SW 1271 (cell line): Measurements from ENCODE around the gene ZNF526.

Experiments
- DNase-seq, 2 experiments: peaks; one replicate each; lab custom pipeline; 2025; lab: John Stamatoyannopoulos, UW

Gene ZNF526

GRCh38 chr19:42224940-42225717, 5.0 kb downstream of the ZNF526 start:
- no peak for DNase-seq

GRCh38 chr19:42225718-42226292, 5.7 kb downstream of the ZNF526 start:
- no peak for DNase-seq

- DNase-seq: no peak
Measured at GRCh38 chr19:42226886-42227285, 6.8 kb downstream of the ZNF526 start.

- no peak for DNase-seq
Measured at GRCh38 chr19:42228641-42229040, 8.5 kb downstream of the ZNF526 start.

GRCh38 chr19:42229301-42229854, 9.3 kb downstream of the ZNF526 start:
- DNase-seq: no peak

GRCh38 chr19:42229855-42230351, 9.8 kb downstream of the ZNF526 start:
- DNase-seq: no peak

- DNase-seq: no peak
Measured at GRCh38 chr19:42230571-42230970, 10.5 kb downstream of the ZNF526 start.

GRCh38 chr19:42232435-42232834, 12.3 kb downstream of the ZNF526 start:
- no peak for DNase-seq

GRCh38 chr19:42233106-42233505, 13.0 kb downstream of the ZNF526 start:
- no peak for DNase-seq

GRCh38 chr19:42233678-42234292, 13.7 kb downstream of the ZNF526 start:
- no peak for DNase-seq

- DNase-seq: no peak
Measured at GRCh38 chr19:42234364-42234763, 14.3 kb downstream of the ZNF526 start.

GRCh38 chr19:42235181-42235580, 15.1 kb downstream of the ZNF526 start:
- DNase-seq: no peak

- DNase-seq: no peak
Measured at GRCh38 chr19:42239544-42240220, 19.6 kb downstream of the ZNF526 start.

GRCh38 chr19:42241279-42241678, 21.2 kb downstream of the ZNF526 start:
- no peak for DNase-seq

GRCh38 chr19:42242069-42242511, 22.0 kb downstream of the ZNF526 start:
- DNase-seq: no peak

- DNase-seq: peak; percentile 91 to 94
Measured at GRCh38 chr19:42242512-42243409, 22.6 kb downstream of the ZNF526 start, which contains the start of gene GSK3A. GSK3A (minus strand) TSS chr19:42242602; CDS start chr19:42242465, 137 bp downstream.

- DNase-seq: peak; percentile 78 to 89
Measured at GRCh38 chr19:42244347-42245220, 24.5 kb downstream of the ZNF526 start.

GRCh38 chr19:42245231-42245630, 25.1 kb downstream of the ZNF526 start:
- no peak for DNase-seq

- DNase-seq: peak in 1 of 2 experiments; percentile 23
Measured at GRCh38 chr19:42246143-42246921, 26.2 kb downstream of the ZNF526 start.
